NT2/D1 (cell line): ENCODE measurements around the gene GMDS.

ENCODE experiments used
- DNase-seq: peaks from one replicate; pipeline ENCODE4 v3.0.0-alpha.2; 2011; ENCODE audit warnings: low read depth, low spot score
- H3K27me3 ChIP-seq: 2 replicates; pipeline ENCODE4 v1.6.0; 2011; ENCODE audit warnings: mild to moderate bottlenecking; ENCODE audit not compliant: insufficient read length, insufficient read depth
- H3K36me3 ChIP-seq: 2 replicates; pipeline ENCODE4 v1.6.1; 2011; ENCODE audit warnings: mild to moderate bottlenecking, low read length, mixed read lengths; ENCODE audit not compliant: insufficient read depth, insufficient read length
- H3K4me1 ChIP-seq: 2 replicates; pipeline ENCODE4 v1.5.1; 2011; ENCODE audit not compliant: insufficient read depth, insufficient read length
- H3K4me3 ChIP-seq: 2 replicates; pipeline ENCODE4 v1.5.1; 2011; ENCODE audit warnings: low read depth; ENCODE audit not compliant: insufficient read length
- H3K9ac ChIP-seq: 2 replicates; pipeline ENCODE4 v1.6.0; 2011; ENCODE audit warnings: low read depth; ENCODE audit not compliant: insufficient read length
- H3K9me3 ChIP-seq: 2 replicates; pipeline ENCODE4 v1.5.1; 2011; ENCODE audit warnings: mild to moderate bottlenecking, low read length; ENCODE audit not compliant: insufficient read depth
- SUZ12 ChIP-seq: IDR thresholded peaks from 2 replicates; pipeline ENCODE4 v1.6.1; 2011; ENCODE audit not compliant: insufficient read length, insufficient read depth; ENCODE audit errors: extremely low read depth
- YY1 ChIP-seq: IDR thresholded peaks from 2 replicates; pipeline ENCODE4 v1.6.1; 2011; ENCODE audit not compliant: insufficient read length, insufficient read depth
- ZNF274 ChIP-seq: IDR thresholded peaks from 2 replicates; pipeline ENCODE4 v1.6.1; 2011; ENCODE audit warnings: mild to moderate bottlenecking, low read depth, low read length

GMDS gene

GRCh38 chr6:2007165-2007564 is 238.2 kb downstream of the GMDS start:
- no peaks in the 10 kb centered on the region for H3K9me3 ChIP-seq
- DNase-seq: no peak
- H3K27me3 ChIP-seq: no peaks in the 10 kb centered on the region

DNA sequence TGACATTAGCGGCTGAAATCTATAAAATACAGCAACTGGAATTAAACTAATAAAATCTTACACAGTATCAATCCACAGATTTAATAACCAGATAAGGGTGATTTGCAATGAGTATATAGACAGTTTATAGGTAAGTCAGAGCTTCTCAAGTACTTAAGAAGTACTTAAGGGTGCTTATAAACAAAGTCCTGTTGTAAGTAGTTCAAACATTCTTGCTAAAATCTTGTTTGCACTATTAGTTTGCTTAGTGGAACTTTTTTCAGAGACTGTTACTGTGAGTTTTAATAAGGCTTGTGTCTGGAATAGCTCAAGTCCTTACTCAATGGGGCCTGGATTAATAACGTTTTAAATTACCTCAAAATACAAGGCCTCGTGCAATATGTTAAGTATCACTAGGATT is 240.5 kb downstream of the GMDS start:
- Histone ChIP-seq H3K4me1 (no peaks in the 10 kb centered on the region), H3K27me3 (no peaks in the 10 kb centered on the region), H3K36me3 (no peaks in the 10 kb centered on the region), H3K9me3 (no peaks in the 10 kb centered on the region), H3K9ac (no peak overlapping the region), H3K4me3 (no peak overlapping the region)
- no peak for TF ChIP-seq SUZ12
- no peak for TF ChIP-seq ZNF274
- no peak for TF ChIP-seq YY1
- DNase-seq: no peak

More at GRCh38 chr6:2007165-2007564, 238.2 kb downstream of the GMDS start:
- Histone ChIP-seq H3K36me3 (no peaks in the 10 kb centered on the region), H3K4me3 (no peak overlapping the region), H3K4me1 (no peaks in the 10 kb centered on the region), H3K9ac (no peak overlapping the region)
- TF ChIP-seq ZNF274 (no peak), YY1 (no peak), SUZ12 (no peak)

DNA sequence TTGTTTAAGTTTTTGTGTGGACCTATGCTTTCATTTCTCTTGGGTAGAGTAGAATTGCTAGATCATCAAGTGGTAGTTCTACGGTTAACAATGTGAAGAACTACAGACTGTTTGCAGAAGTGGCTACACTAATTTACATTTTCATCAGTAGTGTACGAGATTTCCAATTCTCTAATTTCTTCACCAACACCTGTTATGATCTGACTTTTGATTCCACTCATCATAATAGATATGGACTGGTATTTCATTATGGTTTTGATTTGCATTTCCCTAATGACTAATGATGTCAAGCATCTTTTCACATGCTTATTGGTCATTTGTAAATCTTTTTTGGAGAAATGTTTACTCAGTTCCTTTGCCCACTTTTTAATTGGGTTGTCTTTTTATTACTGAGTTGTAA is 244.4 kb downstream of the GMDS start:
- Histone ChIP-seq H3K4me1 (no peaks in the 10 kb centered on the region), H3K4me3 (no peak overlapping the region), H3K9ac (no peak overlapping the region), H3K27me3 (no peaks in the 10 kb centered on the region), H3K9me3 (no peaks in the 10 kb centered on the region), H3K36me3 (no peaks in the 10 kb centered on the region)
- DNase-seq: no peak
- TF ChIP-seq ZNF274: no peak
- TF ChIP-seq YY1: no peak
- TF ChIP-seq SUZ12: no peak

GRCh38 chr6:1997702-1998101 is 247.7 kb downstream of the GMDS start:
- Histone ChIP-seq H3K36me3 (no peaks in the 10 kb centered on the region), H3K27me3 (no peaks in the 10 kb centered on the region), H3K4me1 (no peaks in the 10 kb centered on the region), H3K4me3 (no peak overlapping the region), H3K9ac (no peak overlapping the region), H3K9me3 (no peaks in the 10 kb centered on the region)
- DNase-seq: no peak
- TF ChIP-seq SUZ12 (no peak), ZNF274 (no peak), YY1 (no peak)

DNA sequence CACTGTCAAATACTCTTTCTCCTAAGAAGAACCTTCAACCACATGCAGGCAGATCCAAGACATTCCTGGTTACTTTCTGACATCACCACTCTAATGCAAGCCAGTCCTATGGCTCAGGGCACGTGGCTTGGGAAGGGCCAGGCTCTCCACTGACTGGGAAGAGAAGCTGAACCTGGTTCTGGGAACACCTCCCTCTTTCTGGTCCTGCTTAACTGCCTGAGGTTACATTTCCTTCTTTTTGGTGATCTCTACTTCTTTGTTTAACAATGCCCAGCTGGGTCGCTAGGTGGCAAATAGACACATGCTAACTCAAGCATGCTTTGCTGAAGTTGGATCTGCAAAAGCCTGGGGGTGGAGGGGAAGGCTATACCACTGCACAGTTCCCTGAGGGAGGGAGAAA is 249.8 kb downstream of the GMDS start:
- Histone ChIP-seq H3K9ac (no peak overlapping the region), H3K27me3 (no peaks in the 10 kb centered on the region), H3K4me3 (no peak overlapping the region), H3K4me1 (no peaks in the 10 kb centered on the region), H3K9me3 (no peaks in the 10 kb centered on the region), H3K36me3 (no peaks in the 10 kb centered on the region)
- no peak for TF ChIP-seq ZNF274
- no peak for TF ChIP-seq SUZ12
- no peak for TF ChIP-seq YY1
- no peak for DNase-seq

GRCh38 chr6:1993042-1993441 is 252.4 kb downstream of the GMDS start:
- no peak overlapping the region for H3K4me3 ChIP-seq
- H3K27me3 ChIP-seq: no peaks in the 10 kb centered on the region
- no peaks in the 10 kb centered on the region for H3K36me3 ChIP-seq
- no peaks in the 10 kb centered on the region for H3K9me3 ChIP-seq
- TF ChIP-seq YY1: no peak
- TF ChIP-seq ZNF274: no peak
- TF ChIP-seq SUZ12: no peak
- H3K4me1 ChIP-seq: no peaks in the 10 kb centered on the region
- no peak for DNase-seq
- H3K9ac ChIP-seq: no peak overlapping the region

DNA sequence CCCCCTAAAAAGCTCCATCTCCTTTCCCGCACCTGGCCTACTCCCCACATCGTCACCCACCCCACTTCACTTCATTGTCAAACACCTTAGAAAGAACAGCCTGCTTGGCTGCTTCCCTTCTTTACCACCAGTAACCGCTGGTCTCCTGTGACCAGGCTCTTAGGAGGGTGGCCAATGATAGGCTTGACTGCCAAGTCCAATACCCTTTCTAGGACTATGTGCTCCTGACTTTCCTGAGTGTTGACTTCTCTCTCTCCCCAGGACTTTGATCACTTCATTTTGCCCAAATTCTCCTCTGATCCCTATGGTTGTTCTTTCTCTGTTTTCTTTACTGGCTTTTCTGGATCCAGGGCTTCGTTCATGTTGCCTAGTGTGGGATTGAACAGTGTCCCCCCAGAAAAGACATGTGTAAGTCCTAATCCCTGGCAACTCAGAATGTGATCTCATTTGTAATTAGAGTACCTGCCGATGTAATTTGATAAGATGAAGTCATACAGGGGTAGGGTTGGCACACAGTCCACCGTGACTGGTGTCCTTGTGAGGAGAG is 254.0 kb downstream of the GMDS start:
- H3K4me3 ChIP-seq: no peak overlapping the region
- no peaks in the 10 kb centered on the region for H3K36me3 ChIP-seq
- no peak for TF ChIP-seq SUZ12
- TF ChIP-seq YY1: no peak
- no peak for TF ChIP-seq ZNF274
- no peaks in the 10 kb centered on the region for H3K27me3 ChIP-seq
- no peak overlapping the region for H3K9ac ChIP-seq
- H3K9me3 ChIP-seq: no peaks in the 10 kb centered on the region
- no peak for DNase-seq
- H3K4me1 ChIP-seq: no peaks in the 10 kb centered on the region

GRCh38 chr6:1988843-1989242 is 256.6 kb downstream of the GMDS start:
- H3K9me3 ChIP-seq: no peaks in the 10 kb centered on the region
- H3K4me3 ChIP-seq: no peak overlapping the region
- no peak for TF ChIP-seq YY1
- no peak for TF ChIP-seq ZNF274
- TF ChIP-seq SUZ12: no peak
- H3K4me1 ChIP-seq: no peaks in the 10 kb centered on the region
- H3K9ac ChIP-seq: no peak overlapping the region
- no peaks in the 10 kb centered on the region for H3K36me3 ChIP-seq
- H3K27me3 ChIP-seq: no peaks in the 10 kb centered on the region
- DNase-seq: no peak
